NOMO-1 treated with dmso at 0.1 percent for 144 hours (cell line): Measurements from ENCODE around the gene CCDC85B.

Source experiments
- DNase-seq: peaks from one replicate; lab custom pipeline; 2025; ENCODE audit not compliant: unreplicated experiment; lab: John Stamatoyannopoulos, UW

Gene CCDC85B

GRCh38 chr11:65903715-65904114 is 13.2 kb downstream of the CCDC85B start:
- no peak for DNase-seq

- no peak for DNase-seq
Measured at GRCh38 chr11:65906602-65907001, 16.1 kb downstream of the CCDC85B start.

DNA sequence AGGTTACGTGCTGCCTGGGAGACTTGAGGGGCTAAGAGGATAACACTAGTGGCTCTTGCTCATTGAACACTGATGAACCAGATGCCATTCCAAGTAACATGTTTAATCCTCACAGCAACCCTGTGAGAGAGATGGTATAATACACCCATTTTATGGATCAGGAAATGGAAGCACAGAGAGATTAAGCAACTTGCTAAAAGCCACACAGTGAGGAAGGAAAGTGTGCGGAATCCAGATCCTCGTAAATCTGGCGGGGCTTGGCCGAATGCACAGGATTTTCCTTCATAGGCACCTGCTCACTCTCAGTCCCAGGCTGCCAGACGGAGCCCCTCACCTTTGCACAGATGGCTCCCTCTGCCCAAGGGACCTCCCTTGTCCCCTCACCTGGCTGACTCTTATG is 17.4 kb downstream of the CCDC85B start:
- DNase-seq: no peak

- DNase-seq: no peak
Measured at GRCh38 chr11:65911682-65912568, 21.5 kb downstream of the CCDC85B start.

- no peak for DNase-seq
Measured at GRCh38 chr11:65912845-65913244, 22.4 kb downstream of the CCDC85B start.

- DNase-seq: no peak
Measured at GRCh38 chr11:65915101-65915820, 24.8 kb downstream of the CCDC85B start.

DNA sequence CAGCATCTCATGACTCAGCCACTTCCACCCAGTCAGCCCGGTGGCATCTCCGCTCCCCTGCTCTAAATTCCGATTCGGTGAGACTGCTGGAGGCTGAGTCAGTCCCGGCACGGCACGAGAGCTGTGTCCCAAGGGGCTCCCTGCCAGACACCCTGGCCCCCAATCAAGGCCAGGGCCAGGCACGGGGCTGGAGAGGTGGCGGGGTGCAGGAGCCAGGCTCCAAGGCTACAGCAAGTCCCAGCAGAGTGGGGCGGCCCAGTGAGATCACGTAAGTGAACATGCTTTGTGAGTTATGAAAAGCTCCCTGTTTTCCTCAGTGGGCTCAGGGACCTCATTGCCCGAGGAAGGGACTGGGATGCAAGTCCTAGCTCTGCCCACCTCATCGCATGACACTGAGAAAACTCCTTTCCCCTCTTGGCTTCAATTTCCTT is 25.4 kb downstream of the CCDC85B start:
- no peak for DNase-seq

- no peak for DNase-seq
Measured at GRCh38 chr11:65916391-65916790, 25.9 kb downstream of the CCDC85B start.

GRCh38 chr11:65917077-65917433 is 26.6 kb downstream of the CCDC85B start:
- DNase-seq: no peak

- no peak for DNase-seq
Measured at GRCh38 chr11:65917434-65918210, 27.1 kb downstream of the CCDC85B start.

- no peak for DNase-seq
Measured at GRCh38 chr11:65918211-65919140, 28.0 kb downstream of the CCDC85B start, which contains the start of gene C11orf68. Gene C11orf68 (minus strand): TSS chr11:65919062. CDS start chr11:65919031, 31 bp downstream.

- peak; percentile 98 for DNase-seq
Measured at GRCh38 chr11:65919141-65919572, 28.7 kb downstream of the CCDC85B start, which contains the start of gene DRAP1. Gene DRAP1 (plus strand): TSS chr11:65919426. CDS start chr11:65919502, 76 bp downstream.

DNA sequence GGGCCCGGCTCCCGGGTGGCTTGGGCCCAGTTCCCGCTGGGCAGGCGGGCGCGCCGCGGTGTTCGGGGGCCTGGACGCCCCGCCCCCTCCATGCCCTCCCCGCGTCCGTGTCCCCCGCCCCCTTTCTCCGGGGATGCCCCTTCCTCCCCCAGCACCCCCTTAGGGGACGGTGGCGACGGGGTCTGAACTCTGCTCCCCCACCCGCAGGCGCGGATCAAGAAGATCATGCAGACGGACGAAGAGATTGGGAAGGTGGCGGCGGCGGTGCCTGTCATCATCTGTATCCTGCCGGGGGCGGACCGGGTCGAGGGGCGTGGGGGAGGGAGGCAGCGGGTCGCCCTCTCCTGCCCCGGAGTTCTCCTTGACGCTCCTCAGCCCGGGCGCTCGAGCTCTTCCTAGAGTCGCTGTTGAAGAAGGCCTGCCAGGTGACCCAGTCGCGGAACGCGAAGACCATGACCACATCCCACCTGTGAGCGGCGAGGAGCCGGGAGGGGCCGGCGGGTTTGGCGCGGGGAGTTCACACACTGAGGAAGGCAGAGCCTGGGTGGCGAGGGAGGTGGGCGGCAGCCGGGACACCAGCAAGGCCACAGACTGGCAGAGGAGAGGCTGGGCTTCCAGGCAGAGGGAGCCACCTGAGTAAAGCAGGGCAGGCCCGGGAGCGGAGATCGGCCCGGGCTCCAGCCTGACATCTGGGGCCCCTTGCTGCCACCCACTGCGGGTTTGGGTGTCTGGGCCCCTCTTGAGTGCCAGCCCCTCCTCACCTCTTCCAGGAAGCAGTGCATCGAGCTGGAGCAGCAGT is 29.3 kb downstream of the CCDC85B start:
- peak; percentile 20 for DNase-seq

GRCh38 chr11:65920372-65920802 is 29.9 kb downstream of the CCDC85B start:
- DNase-seq: no peak

- no peak for DNase-seq
Measured at GRCh38 chr11:65921033-65921555, 30.6 kb downstream of the CCDC85B start.

- DNase-seq: no peak
Measured at GRCh38 chr11:65921876-65922275, 31.4 kb downstream of the CCDC85B start.

DNA sequence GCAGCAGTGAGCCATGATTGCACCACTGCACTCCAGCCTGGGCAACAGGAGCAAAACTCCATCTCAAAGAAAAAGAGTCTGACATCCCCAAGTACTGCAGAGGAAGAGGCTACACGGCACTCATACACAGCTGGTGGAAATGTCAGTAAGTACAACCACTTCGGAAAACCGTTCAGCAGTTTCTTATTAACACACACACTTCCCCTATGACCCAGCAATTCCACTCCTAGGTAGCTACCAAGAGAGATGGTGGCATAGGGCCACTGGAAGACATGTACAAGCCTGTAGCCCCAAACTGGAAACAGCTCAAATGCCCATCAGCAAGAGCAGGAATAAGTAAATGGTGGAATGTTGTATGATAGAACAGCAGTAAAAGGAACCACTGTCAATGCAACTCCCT is 32.1 kb downstream of the CCDC85B start:
- no peak for DNase-seq

GRCh38 chr11:65925397-65925796 is 34.9 kb downstream of the CCDC85B start:
- DNase-seq: no peak

DNA sequence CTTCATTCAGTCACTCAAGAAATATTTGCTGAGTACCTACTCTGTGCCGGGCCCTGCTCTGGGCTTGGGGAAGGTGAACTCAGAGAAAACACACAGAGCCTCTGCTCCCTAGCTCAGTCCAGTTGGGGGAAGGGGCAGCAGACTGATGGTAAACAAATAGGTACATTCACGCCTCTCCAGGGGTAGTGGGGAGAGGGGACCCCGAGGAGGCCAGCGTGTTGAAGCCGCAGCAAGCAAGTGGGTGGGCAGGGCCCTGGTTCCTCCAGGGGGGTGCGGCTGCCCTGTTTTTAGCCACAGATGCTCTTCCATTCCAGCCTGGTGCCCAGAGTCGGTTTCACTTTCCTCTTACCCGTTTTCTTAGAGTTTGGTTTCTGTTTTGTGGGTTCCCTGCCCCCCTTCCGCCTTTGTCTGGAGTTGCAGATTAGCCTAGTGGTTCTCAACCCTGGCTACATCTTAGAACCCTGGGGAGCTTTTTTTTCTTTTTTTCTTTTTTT is 37.5 kb downstream of the CCDC85B start:
- DNase-seq: peak; percentile 57
